GM12878 (cell line): Measurements from ENCODE around the gene MTTP. TPM values are rescaled to one million over a fixed set of nuclear protein-coding genes. Genes with fewer than 3 reads are reported as not detected.

Experiments
- ATAC-seq: fragments of 200-7000 bp; cut with Tn5 transposase; 3 replicates; pipeline ENCODE4 v1.9.1; 2020; ENCODE audit warnings: mild to moderate bottlenecking, moderate library complexity
- BruUV-seq: library from RNA; stranded (reverse); fragments of 400-500 nt; replicated peaks from 2 replicates; lab custom pipeline; 2021; lab: Mats Ljungman, UMichigan
- CTCF ChIA-PET: fragments of 300-600 bp; sonication (Branson Sonifier 250); formaldehyde crosslinking; extraction: SDS; loops from one replicate; lab custom pipeline; 2021; ENCODE audit warnings: inconsistent platforms; lab: Yijun Ruan, JAX
- POLR2A ChIA-PET: fragments of 350-600 bp; formaldehyde crosslinking; extraction: SDS; loops from one replicate; lab custom pipeline; 2021; ENCODE audit warnings: inconsistent platforms; lab: Charles Lee
- RAD21 ChIA-PET: fragments of 300-600 bp; sonication (Branson Sonifier 250); formaldehyde crosslinking; loops from one replicate; lab custom pipeline; 2023; ENCODE audit warnings: antibody characterized with exemption; ENCODE audit not compliant: unreplicated experiment; lab: Charles Lee
- SMC1A ChIA-PET: fragments of 300-600 bp; sonication (Branson Sonifier 250); formaldehyde crosslinking; loops from one replicate; lab custom pipeline; 2023; ENCODE audit not compliant: unreplicated experiment, uncharacterized antibody; lab: Charles Lee
- DNase-seq: peaks from one replicate; pipeline ENCODE4 v3.0.0-alpha.2; 2011; ENCODE audit warnings: low read depth, low spot score
- FAIRE-seq: peaks from 3 replicates; lab custom pipeline; 2011; peaks lifted over from hg19 to GRCh38; lab: Jason Lieb, UNC
- H2AFZ ChIP-seq: 2 replicates; pipeline ENCODE4 v1.6.0; 2011; ENCODE audit warnings: low read depth, low read length, control low read depth; ENCODE audit not compliant: control insufficient read depth
- H3K27ac ChIP-seq: 2 replicates; pipeline ENCODE4 v1.5.1; 2011; ENCODE audit warnings: control low read depth; ENCODE audit not compliant: control insufficient read depth, insufficient read depth
- H3K27me3 ChIP-seq, 2 experiments: replicated peaks in 1 of 2; 2 replicates each; pipeline versions ENCODE4 v1.6.0 to v1.6.1; 2011; ENCODE audit warnings: low read length in 1 of 2; ENCODE audit not compliant: control insufficient read depth in 2 of 2, insufficient read depth in 2 of 2
- H3K36me3 ChIP-seq, 2 experiments: 2 replicates each; pipeline ENCODE4 v1.5.1; 2011; ENCODE audit warnings: low read length in 1 of 2; ENCODE audit not compliant: control insufficient read depth in 2 of 2, insufficient read depth in 2 of 2
- H3K4me1 ChIP-seq: 2 replicates; pipeline ENCODE4 v1.6.1; 2011; ENCODE audit warnings: mild to moderate bottlenecking, low read length, moderate library complexity, mixed read lengths; ENCODE audit not compliant: control insufficient read depth, insufficient read depth
- H3K4me2 ChIP-seq: 2 replicates; pipeline ENCODE4 v1.6.0; 2011; ENCODE audit warnings: control low read depth; ENCODE audit not compliant: control insufficient read depth, insufficient read depth
- H3K4me3 ChIP-seq: fragments of 200-600 bp; sonication (generic); 2 replicates; pipeline ENCODE4 v1.5.1; 2016
- H3K79me2 ChIP-seq: 2 replicates; pipeline ENCODE4 v1.6.0; 2011; ENCODE audit warnings: low read length; ENCODE audit not compliant: control insufficient read depth, insufficient read depth
- H3K9ac ChIP-seq: 2 replicates; pipeline ENCODE4 v1.8.0; 2011; ENCODE audit warnings: low read length, control low read depth, mixed read lengths; ENCODE audit not compliant: control insufficient read depth, insufficient read depth
- H3K9me3 ChIP-seq: replicated peaks from 3 replicates; pipeline ENCODE4 v1.5.1; 2011; ENCODE audit warnings: mild to moderate bottlenecking, low read length; ENCODE audit not compliant: control insufficient read depth, insufficient read depth
- H4K20me1 ChIP-seq: 2 replicates; pipeline ENCODE4 v1.6.0; 2011; ENCODE audit not compliant: control insufficient read depth, insufficient read depth
- ELK1 ChIP-seq: IDR thresholded peaks from 2 replicates; pipeline ENCODE4 v1.6.1; 2012; ENCODE audit warnings: low read depth, low read length, improper control_type of control experiment
- FOXK2 ChIP-seq: fragments of 450-650 bp; IDR thresholded peaks from 2 replicates; pipeline ENCODE4 v1.6.1; 2017; ENCODE audit warnings: mild to moderate bottlenecking, moderate library complexity
- FOXM1 ChIP-seq: IDR thresholded peaks from 2 replicates; pipeline ENCODE4 v1.6.1; 2012; ENCODE audit warnings: low read depth, mild to moderate bottlenecking, inconsistent platforms, low read length, moderate library complexity
- HDGF ChIP-seq: fragments of 450-650 bp; IDR thresholded peaks from 2 replicates; pipeline ENCODE4 v1.6.1; 2016; ENCODE audit warnings: antibody characterized with exemption
- IKZF1 ChIP-seq: fragments of 450-650 bp; conservative IDR thresholded peaks from 2 replicates; pipeline ENCODE4 v1.6.1; 2017; ENCODE audit warnings: antibody characterized with exemption, mild to moderate bottlenecking
- SP1 ChIP-seq: IDR thresholded peaks from one replicate; pipeline ENCODE4 v1.6.1; 2011; ENCODE audit warnings: low read depth, low read length
- SPI1 ChIP-seq: IDR thresholded peaks from 2 replicates; pipeline ENCODE4 v1.6.1; 2011; ENCODE audit warnings: low read depth, mild to moderate bottlenecking, low read length, moderate library complexity, borderline replicate concordance; ENCODE audit not compliant: insufficient read depth
- TCF12 ChIP-seq: IDR thresholded peaks from 2 replicates; pipeline ENCODE4 v1.6.1; 2011; ENCODE audit warnings: low read depth, mild to moderate bottlenecking, low read length
- in situ Hi-C: fragments of 300-500 bp; cut with MboI; formaldehyde crosslinking; loops from 9 replicates; pipeline ENCODE4 v1.14.3; 2018; ENCODE audit warnings: mixed read lengths
- intact Hi-C: fragments of 100-400 bp; cut with micrococcal nuclease; formaldehyde crosslinking; loops from one replicate; pipeline ENCODE4 v1.14.2; 2022; ENCODE audit not compliant: unreplicated experiment
- polyA plus RNA-seq, 11 experiments: library from polyadenylated mRNA; depleted of rRNA in 4 of 11; unstranded in 6 of 11; stranded (reverse) in 5 of 11; fragments of >200 nt; fragmentation: Nextera tagmentation in 4 of 11; fragmentation: Illumina TruSeq in 1 of 11; extraction: Ambion mirVana in 4 of 11; extraction: Trizol in 1 of 11; gene quantifications; 1 replicate in 1 of 11; 2 replicates in 10 of 11; pipeline versions ENCODE4 v1.2.1 to v1.2.3, GENCODE V29; 2011 to 2016; ENCODE audit warnings: inconsistent platforms in 2 of 11, missing spikeins in 2 of 11, low read depth in 1 of 11
- total RNA-seq, 4 experiments: library from RNA; depleted of rRNA in 3 of 4; stranded (reverse); fragments of >200 nt in 3 of 4; fragmentation: Illumina TruSeq in 1 of 4; extraction: Trizol in 1 of 4; gene quantifications; 2 replicates each; pipeline versions ENCODE4 v1.2.1 to v1.2.3, GENCODE V29; 2013 to 2021

MTTP gene
- total and polyA plus RNA-seq, 10 of the 15 experiments (the other 5 are each of a cell fraction or from before 2014, with no cell fraction given): 0.08 to 2.2 (median 0.21) TPM; not detected in 1

- CTCF ChIA-PET: no interaction called here
- intact Hi-C loops (no loop called here), in situ Hi-C loops (no loop called here)
- no peak overlapping the region for H2AFZ ChIP-seq
- H3K9me3 ChIP-seq: no peaks in the 10 kb centered on the region
- H3K9ac ChIP-seq: no peak overlapping the region
- no peak overlapping the region for H3K4me3 ChIP-seq
- H3K27ac ChIP-seq: no peak overlapping the region
- DNase-seq: no peak
- H3K4me1 ChIP-seq: no peaks in the 10 kb centered on the region
- no peak for ATAC-seq
- no peaks in the 10 kb centered on the region for H3K36me3 ChIP-seq
- TF ChIP-seq FOXM1 (no peak), IKZF1 (no peak), SPI1 (no peak), ELK1 (no peak), SP1 (no peak), HDGF (no peak), TCF12 (no peak), FOXK2 (no peak)
- SMC1A ChIA-PET: no interaction called here
- H4K20me1 ChIP-seq: no peaks in the 10 kb centered on the region
- H3K4me2 ChIP-seq: no peak overlapping the region
- no peaks in the 10 kb centered on the region for H3K79me2 ChIP-seq
- no TSS peak for BruUV-seq
- RAD21 ChIA-PET: no interaction called here
- no peak for FAIRE-seq
- H3K27me3 ChIP-seq: no peaks in the 10 kb centered on the region
- POLR2A ChIA-PET: no interaction called here
These were observed 34.2 kb upstream of the MTTP start for GRCh38 chr4:99540277-99540939.
